ENCODE measurements around the gene PTRHD1.

DNA sequence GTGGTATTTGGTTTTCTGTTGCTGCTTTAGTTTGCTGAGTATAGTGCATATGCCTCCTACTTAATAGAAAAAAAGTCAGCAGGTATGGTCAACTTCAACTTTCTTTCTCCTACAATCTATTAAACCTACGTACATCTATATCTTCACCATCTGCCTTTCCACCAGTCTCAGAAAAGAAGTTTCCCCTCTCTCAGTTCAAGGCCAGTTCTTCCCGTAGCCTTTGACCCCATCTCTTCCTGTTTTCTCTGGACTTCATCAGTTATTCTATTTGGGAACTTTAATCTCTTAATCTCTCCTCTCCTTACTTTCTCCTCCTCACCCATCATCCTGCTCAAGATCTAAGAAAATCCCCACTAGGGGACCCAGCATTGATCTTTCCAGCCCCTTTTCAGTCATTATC is 5.7 kb downstream of the PTRHD1 start:
- TF ChIP-seq CTCF (IDR thresholded peaks at IDR 0.05) (no peak), POLR2A (IDR thresholded peaks at IDR 0.05) (no peak)
